Ascending aorta (tissue), 2 donors: ENCODE data around the gene ANGPTL2. TPM values are rescaled to one million over a fixed set of nuclear protein-coding genes. Genes with fewer than 3 reads are reported as not detected.

Experiments
- DNase-seq, 2 donors: peaks; one replicate each; pipeline ENCODE4 v3.0.0-alpha.2; 2019; ENCODE audit warnings: low spot score in 2 of 2
- H3K27ac ChIP-seq, 2 donors: fragments of 200-600 bp; sonication (generic); one replicate each; pipeline ENCODE4 v1.5.1; 2016 to 2017; ENCODE audit warnings: mild to moderate bottlenecking in 1 of 2
- H3K27me3 ChIP-seq: fragments of 200-600 bp; sonication (generic); one replicate; pipeline ENCODE4 v1.5.1; 2017
- H3K36me3 ChIP-seq, 2 donors: fragments of 200-600 bp; sonication (generic); one replicate each; pipeline ENCODE4 v1.5.1; 2016
- H3K4me1 ChIP-seq, 2 donors: fragments of 200-600 bp; sonication (generic); one replicate each; pipeline ENCODE4 v1.5.1; 2016 to 2017; ENCODE audit warnings: mild to moderate bottlenecking in 1 of 2
- H3K4me3 ChIP-seq, 2 donors: fragments of 200-600 bp; sonication (generic); one replicate each; pipeline ENCODE4 v1.5.1; 2016 to 2017; ENCODE audit warnings: mild to moderate bottlenecking in 1 of 2
- H3K9me3 ChIP-seq, 2 donors: fragments of 200-600 bp; sonication (generic); one replicate each; pipeline ENCODE4 v1.5.1; 2016
- CTCF ChIP-seq, 3 experiments: fragments of 200-600 bp in 2 of 3; fragments of 450-650 bp in 1 of 3; sonication (generic) in 2 of 3; IDR thresholded peaks; one replicate each; pipeline ENCODE4 v1.5.1; 2016 to 2019; ENCODE audit warnings: antibody characterized with exemption in 3 of 3, mild to moderate bottlenecking in 1 of 3, moderate library complexity in 1 of 3
- intact Hi-C: fragments of 100-400 bp; cut with DNase I; formaldehyde crosslinking; loops from one replicate; pipeline ENCODE4 v1.15.1; 2023
- total RNA-seq: library from RNA; depleted of rRNA; stranded (reverse); fragments of >200 nt; gene quantifications from one replicate; pipeline ENCODE4 v1.1.0, GENCODE V29; 2016

Gene ANGPTL2
- total RNA-seq, 1 donor from 2014 or later = 19.6 TPM

- Histone ChIP-seq H3K9me3 (no peaks in the 10 kb centered on the region), H3K4me1 (peaks cover 13 to 25% of the 10 kb centered on the region in 2 donors), H3K27ac (peak overlapping the region; percentile 90 to 93), H3K27me3 (no peaks in the 10 kb centered on the region), H3K4me3 (peak overlapping the region; percentile 67 to 77), H3K36me3 (peaks cover 0 to 2% of the 10 kb centered on the region in 2 donors)
- intact Hi-C loops = loop anchor here (2.0 to 5.0 kb wide), 3 partner anchors 33 to 99 kb away; no protein-coding TSS in a partner anchor
- no peak for TF ChIP-seq CTCF (IDR thresholded peaks at IDR 0.05)
- DNase-seq = no peak
Measured at GRCh38 chr9:127121628-127122175, 733 bp downstream of the ANGPTL2 start.

- intact Hi-C loops = no loop called here
- no peak for TF ChIP-seq CTCF (IDR thresholded peaks at IDR 0.05)
- Histone ChIP-seq H3K36me3 (peaks cover 0 to 2% of the 10 kb centered on the region in 2 donors), H3K4me1 (peaks cover 13 to 25% of the 10 kb centered on the region in 2 donors), H3K27me3 (no peaks in the 10 kb centered on the region), H3K4me3 (no peak overlapping the region), H3K9me3 (no peaks in the 10 kb centered on the region), H3K27ac (no peak overlapping the region)
- no peak for DNase-seq
Measured at GRCh38 chr9:127119320-127119709, 3.1 kb downstream of the ANGPTL2 start.

GRCh38 chr9:127118597-127119319 is 3.7 kb downstream of the ANGPTL2 start:
- peaks cover 0 to 2% of the 10 kb centered on the region in 2 donors for H3K36me3 ChIP-seq
- no peak overlapping the region for H3K4me3 ChIP-seq
- H3K27ac ChIP-seq = no peak overlapping the region
- no peak for TF ChIP-seq CTCF (IDR thresholded peaks at IDR 0.05)
- H3K27me3 ChIP-seq = no peaks in the 10 kb centered on the region
- peaks cover 13 to 28% of the 10 kb centered on the region in 2 donors for H3K4me1 ChIP-seq
- no peak for DNase-seq
- no peaks in the 10 kb centered on the region for H3K9me3 ChIP-seq
- intact Hi-C loops = no loop called here

- intact Hi-C loops = no loop called here
- Histone ChIP-seq H3K36me3 (peaks cover 0 to 2% of the 10 kb centered on the region in 2 donors), H3K27me3 (no peaks in the 10 kb centered on the region), H3K27ac (no peak overlapping the region), H3K9me3 (no peaks in the 10 kb centered on the region), H3K4me1 (peaks cover 6 to 28% of the 10 kb centered on the region in 2 donors), H3K4me3 (no peak overlapping the region)
- no peak for TF ChIP-seq CTCF (IDR thresholded peaks at IDR 0.05)
- DNase-seq = no peak
Measured at GRCh38 chr9:127117801-127118200, 4.6 kb downstream of the ANGPTL2 start.

GRCh38 chr9:127116957-127117356 is 5.5 kb downstream of the ANGPTL2 start:
- intact Hi-C loops = no loop called here
- TF ChIP-seq CTCF (IDR thresholded peaks at IDR 0.05) = no peak
- peaks cover 2 to 24% of the 10 kb centered on the region in 2 donors for H3K4me1 ChIP-seq
- H3K27me3 ChIP-seq = no peaks in the 10 kb centered on the region
- H3K9me3 ChIP-seq = no peaks in the 10 kb centered on the region
- H3K27ac ChIP-seq = no peak overlapping the region
- H3K4me3 ChIP-seq = no peak overlapping the region
- no peak for DNase-seq
- peaks cover 0 to 2% of the 10 kb centered on the region in 2 donors for H3K36me3 ChIP-seq
